AG09319 (cell line): ENCODE results near the gene NYAP2.
A peak's percentile ranks its signal among the peaks of the same experiment; 100 is the strongest.

Experiments used
- DNase-seq: peaks from one replicate; pipeline ENCODE4 v3.0.0-alpha.2; 2010; ENCODE audit warnings: low read depth; ENCODE audit errors: extremely low read depth
- TF ChIP-seq, protein P1 (sequence below): IDR thresholded peaks from 2 replicates; pipeline ENCODE4 v1.5.1; 2011; ENCODE audit warnings: low read depth, mild to moderate bottlenecking, inconsistent platforms, low read length, moderate library complexity

Gene NYAP2

DNA sequence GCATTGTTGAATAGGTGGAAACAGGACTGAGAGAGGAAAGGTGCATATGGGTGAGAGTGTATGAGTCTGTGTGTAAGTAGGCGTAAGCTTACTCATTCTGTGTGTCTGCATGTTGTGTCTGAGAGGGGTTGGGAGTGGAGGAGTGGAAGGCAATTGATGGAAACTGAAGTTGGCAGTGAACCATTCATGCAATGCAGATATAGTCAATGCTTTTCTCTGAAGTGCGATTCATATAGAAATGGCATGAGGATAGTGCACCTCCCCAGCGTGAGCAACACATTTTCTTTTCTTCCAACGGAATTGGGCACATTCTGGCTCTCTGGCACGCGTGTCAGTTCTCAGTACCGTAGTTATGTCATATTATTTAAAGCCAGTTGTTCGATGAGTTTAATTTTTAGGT, 250.5 kb downstream of the NYAP2 start:
- DNase-seq = no peak
- TF ChIP-seq, protein P1, sequence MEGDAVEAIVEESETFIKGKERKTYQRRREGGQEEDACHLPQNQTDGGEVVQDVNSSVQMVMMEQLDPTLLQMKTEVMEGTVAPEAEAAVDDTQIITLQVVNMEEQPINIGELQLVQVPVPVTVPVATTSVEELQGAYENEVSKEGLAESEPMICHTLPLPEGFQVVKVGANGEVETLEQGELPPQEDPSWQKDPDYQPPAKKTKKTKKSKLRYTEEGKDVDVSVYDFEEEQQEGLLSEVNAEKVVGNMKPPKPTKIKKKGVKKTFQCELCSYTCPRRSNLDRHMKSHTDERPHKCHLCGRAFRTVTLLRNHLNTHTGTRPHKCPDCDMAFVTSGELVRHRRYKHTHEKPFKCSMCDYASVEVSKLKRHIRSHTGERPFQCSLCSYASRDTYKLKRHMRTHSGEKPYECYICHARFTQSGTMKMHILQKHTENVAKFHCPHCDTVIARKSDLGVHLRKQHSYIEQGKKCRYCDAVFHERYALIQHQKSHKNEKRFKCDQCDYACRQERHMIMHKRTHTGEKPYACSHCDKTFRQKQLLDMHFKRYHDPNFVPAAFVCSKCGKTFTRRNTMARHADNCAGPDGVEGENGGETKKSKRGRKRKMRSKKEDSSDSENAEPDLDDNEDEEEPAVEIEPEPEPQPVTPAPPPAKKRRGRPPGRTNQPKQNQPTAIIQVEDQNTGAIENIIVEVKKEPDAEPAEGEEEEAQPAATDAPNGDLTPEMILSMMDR = no peak

DNA sequence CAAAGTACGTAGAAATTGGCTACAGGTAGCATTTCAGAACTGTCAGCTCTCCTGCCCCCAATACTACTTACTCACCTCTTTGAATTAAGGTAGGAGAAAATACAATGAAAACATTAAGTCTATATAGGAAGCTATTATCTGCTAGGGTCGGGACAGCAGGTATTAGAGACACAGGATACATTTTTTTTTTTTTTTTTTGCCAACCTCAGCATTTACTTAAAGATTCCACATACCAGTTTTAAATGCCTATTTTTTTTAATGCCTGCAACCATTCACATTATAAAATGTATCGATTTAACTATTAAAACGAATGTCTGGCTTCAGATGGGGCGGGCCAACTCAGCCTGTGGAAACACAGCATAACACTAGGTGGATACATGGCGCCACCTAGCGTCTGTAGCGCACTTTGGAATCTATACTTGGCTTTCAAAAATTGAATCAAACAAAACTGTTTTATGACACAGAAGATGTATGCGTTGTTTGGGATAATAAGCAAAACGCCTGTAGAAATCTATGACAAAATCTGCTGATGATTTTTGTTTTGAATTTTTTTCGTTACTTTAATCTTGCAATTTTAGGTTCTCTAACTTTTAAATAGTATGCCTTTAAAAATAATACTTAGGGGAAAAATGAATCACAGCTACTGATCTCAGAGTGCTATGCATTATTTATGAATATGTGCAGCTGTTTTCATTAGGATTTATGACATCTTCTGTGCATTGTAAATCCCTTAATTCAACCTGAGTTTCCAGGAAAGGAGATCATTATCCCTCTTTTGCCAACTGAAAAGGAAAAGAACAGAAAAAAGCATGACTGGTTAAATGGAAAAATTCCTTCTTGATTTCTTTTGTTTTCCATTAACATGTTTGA, 261.0 kb downstream of the NYAP2 start:
- peak; percentile 40 for DNase-seq
- TF ChIP-seq, protein P1 = peak; percentile 92

DNA sequence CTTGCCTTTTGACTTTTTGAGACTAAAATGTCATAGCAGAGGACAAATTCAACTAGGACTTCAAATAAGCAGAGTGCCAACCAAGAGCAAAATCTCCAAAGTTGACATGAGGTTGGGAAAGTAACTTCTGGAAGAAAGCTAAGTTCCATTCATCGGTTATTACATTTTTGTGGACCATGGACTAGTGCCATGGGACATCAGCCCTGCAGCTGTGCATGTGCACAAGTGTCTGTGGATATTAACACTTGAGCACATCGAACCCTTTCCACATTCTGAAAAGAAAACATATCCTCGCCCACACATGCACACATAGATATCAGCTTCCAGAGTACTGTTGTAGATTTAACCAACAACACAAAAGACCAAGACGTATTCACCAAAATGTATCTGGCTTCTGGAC, 262.6 kb downstream of the NYAP2 start:
- DNase-seq = no peak
- TF ChIP-seq, protein P1 = no peak

DNA sequence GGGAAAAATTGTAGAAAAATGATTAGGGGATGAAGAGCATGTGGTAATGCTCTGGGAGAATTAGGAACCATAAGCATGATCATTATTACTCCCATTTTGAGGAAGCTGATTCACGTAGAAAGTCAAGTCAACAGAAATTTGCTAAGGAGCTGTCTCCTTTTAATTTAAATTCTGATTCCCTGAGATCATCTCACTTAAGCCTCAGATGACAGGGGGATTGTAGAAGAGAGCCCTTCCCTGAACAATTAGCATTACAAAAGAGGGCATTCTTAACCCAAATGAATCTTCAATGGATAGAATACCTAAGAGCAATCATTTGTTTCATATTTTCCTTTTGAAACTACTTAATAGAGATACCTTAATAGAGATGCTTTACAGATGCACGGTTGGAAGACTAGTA, 267.9 kb downstream of the NYAP2 start:
- no peak for DNase-seq
- TF ChIP-seq, protein P1 = no peak

DNA sequence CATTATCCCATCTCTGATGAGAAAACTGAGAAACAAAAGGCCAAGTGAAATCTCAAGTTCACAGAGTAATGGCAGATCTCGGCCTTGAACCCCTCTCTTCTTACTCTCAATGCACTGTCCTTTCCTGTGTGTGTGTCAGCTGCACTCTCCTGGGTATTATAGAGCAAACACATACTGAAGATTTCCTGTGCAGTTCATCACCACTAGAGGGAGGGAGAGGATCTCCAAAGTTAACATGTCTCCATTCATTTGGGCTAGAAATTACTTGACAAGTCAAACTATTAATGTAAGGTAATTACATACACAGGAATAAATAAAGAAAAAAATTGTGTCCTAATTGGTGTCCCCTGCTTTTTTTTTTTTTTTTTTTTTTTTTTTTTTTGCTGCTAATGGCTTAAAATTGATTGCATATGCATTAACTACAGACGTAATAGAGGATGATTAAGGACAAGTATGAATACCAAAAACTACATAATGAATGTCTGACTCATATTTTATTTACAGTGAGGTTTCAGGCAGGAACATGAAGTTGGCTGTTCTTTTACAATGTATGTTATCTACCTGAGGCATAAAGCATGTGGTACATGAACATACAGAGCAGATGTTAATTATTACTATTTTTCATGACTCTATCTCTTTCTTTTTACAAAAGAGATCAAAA, 269.2 kb downstream of the NYAP2 start:
- peak; percentile 51 for DNase-seq
- TF ChIP-seq, protein P1 = peak; percentile 89

DNA sequence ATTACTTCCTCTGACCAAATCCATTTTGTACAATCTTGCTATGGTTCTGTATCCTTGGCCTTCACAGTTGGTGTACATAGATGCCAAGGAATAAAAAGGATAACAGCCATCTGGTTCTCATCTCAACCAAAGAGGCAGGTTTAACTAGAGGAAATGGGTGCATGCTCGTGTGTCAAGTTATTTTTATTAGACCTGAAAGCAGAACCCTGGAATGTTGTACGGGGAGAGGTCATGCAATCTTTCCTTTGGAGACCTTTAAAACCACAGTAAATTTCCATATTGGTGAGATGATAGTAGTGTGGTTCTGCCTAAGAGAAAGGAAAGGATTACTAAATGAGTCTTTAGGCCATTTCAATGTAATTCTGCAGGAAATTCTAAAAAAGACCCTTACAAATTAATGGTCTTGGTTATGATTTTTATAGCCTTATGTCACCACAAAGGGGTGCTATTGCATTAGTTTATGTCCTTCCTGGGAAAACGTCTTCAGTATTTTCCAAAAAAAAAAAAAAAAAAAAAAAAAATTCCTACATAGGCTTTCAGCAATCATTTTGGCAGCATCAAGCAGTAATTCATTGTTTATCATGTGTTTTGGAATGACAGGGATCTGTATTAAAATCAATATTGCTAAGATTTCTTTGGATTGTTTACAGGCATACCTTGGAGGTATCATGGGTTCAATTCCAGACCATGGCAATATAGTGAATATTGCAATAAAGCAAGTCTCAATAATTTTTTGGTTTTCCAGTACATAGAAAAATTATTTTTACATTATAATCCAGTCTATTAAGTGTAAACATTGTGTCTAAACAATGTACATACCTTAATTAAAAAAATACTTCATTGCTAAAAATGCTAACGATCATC, 270.8 kb downstream of the NYAP2 start:
- TF ChIP-seq, protein P1 = peak; percentile 40
- peak; percentile 29 for DNase-seq
